Measurements from ENCODE around the gene MESD.

Gene MESD

DNA sequence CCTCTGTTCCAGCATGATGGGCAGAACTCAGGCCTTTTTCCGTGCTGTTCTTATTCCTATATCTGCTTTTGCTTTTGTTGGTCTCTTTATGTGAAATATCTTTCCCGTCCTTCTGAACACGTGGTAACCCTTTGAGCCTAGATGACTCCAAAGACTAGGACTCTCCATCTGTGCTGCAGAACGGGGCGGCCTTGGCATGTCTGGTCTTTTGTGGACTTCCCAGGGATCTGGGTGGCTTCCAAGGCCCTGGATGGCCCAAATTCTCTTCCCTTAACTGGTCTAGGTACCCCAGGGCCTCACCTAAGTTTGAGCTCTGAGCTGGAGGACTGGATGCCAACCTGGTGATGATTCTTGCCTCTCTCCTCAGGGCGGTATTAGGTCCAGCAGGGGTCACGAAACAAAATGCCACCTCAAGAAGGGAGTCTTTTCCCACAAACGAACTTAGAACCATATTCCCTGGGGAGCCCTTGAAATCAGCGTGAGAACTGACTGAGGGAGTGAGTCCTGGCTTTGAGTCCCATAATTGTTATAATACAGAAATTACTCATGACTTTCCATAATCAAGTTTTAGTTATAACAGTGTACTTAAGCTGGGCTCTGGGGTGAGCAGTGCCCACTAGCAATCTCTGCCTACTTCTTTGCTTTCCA is 25.0 kb upstream of the MESD start:
- no peak for DNase-seq

DNA sequence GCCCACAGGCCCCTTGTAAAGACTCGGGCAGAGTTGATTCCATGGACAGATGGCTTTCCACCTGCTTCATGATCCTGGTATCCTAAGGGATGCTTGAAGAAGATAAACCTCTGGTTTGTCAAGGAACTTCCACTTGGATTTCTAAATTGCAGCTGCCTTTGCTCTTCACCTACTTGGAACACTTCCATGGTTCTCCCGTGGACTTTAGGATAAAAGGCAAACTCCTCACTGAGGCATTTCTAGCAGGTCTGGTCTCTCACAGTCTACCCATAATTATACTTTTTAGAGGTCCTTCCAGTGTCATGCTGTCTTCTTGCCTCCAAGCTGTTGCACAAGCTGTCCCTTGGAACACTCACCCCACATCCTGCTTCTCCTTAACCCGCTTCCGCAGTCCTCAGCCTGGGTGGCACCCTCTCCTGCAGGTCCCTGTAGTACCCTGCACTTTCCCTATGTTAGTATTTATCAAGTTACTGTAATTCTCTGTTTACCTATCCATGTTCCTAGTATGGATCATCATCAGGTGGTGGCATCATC is 23.8 kb upstream of the MESD start:
- DNase-seq: no peak

DNA sequence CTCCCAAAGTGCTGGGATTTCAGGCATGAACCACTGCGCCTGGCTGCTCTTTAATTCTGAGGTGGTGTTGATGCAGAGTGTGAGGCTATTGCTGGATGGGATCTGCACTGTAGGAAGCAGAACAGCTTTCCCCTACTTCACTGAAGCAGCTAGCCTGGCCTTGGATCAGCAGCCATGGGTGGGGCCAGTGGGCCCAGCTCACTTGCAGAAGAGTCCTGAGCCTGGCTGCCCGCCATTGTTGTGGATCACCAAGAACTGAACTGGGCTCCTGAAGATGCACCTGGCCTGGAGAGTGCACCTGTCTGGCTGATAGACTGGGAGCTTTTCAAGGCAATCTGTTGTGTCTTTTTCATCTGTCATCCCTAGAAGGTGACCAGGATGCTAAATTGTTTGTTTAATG is 23.0 kb upstream of the MESD start:
- no peak for DNase-seq

DNA sequence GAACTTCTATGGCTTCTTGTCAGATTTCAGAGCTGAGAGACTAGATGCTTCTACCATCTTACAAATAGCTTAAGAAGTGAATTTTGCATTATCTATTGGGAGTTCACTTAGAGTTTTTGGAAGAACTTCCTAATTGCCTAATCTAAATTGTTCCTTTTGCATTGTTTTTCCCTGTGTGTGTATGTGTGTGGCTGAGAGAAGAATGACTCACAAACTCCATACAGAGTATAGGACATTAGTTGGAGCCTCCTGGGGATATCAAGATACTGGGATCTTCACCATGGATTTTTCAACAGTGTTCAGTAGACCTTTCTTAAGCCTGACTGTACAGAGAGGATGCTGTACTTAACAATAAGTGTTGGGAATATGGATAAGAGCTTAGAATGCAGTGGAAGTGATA is 22.0 kb upstream of the MESD start:
- DNase-seq: no peak

DNA sequence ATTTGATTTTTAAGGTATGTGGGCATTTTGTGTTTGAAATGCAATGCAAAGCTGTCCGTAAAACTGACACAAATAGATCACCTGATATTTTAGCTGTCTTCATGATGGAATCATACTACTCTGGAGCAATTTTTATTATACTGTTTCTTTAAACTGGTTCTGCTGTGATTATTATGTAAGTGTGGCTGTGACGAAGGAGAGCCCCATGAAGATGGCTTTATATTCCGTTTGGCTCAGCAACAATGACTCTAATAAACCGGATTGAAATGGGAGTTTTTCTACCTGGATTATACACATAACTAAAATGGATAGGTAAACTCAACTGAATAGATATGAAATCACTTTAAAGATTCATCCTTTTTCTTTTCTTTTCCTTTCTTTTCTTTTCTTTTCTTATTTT is 20.5 kb upstream of the MESD start:
- no peak for DNase-seq

DNA sequence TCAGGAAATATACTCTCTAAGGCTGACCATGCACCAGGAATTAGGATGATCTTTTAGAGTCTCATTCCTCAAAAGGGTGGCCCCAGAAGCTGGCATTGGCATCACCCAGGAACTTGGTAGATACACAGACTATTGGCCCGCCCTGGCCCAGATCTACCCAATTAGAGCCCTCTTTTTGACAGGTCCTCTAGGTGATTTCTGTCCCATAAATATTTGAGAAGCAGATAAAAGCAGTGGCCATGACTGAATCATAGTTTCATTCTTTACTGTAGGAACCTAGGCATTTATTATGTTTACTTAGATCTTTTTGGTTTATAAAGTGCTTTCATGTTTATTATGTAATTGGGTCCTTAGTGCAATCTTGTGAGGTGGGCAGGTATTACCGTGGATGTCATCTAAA is 18.7 kb upstream of the MESD start:
- no peak for DNase-seq

DNA sequence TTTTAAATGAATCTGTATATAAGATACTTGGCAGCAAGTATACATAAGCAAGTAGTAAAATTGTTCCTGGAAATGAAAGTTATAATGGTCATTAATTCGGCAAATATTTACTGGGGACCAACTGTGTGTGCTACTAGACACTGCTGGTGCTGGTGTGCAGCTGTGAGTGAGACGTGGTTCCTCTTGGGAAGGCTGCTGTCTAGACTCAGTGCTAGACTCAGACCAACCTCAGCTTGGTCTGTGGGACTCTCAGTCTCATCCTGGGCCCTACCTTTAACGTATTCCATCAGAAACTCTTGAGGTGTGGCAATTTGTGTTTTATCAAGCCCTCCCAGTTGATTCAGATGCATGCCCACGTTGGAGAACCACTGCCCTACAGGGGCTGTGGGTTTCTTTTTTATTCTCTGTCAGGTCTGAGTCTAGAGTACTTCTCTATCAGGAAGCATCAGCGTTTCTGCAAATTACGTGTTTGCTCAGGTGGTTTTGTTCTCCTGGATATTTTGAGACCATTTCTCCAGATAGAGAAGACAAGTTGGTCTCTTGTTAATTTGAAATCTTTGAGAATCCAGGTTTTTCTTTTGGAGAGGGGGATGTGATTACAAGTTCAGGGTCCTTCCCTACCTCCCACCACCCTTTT is 17.9 kb upstream of the MESD start:
- DNase-seq: no peak

DNA sequence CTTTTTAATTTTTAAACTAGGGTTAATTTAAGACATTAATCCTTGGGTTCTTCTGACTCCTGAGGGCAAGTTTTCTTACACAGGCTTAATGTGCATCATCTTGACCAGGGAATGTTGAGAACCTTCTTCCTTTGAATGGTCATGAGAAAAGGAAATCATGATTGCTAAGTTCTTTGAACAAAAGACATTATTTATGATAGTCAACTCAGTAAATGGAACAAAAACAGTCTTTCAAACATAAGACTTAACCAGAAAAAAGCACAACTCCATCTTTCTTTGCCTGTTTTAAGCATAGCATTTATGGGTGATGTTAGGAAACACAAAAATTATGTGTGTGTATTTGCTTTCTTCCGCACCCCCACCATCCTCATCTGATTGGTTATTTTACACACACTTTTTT is 16.5 kb upstream of the MESD start:
- no peak for DNase-seq

DNA sequence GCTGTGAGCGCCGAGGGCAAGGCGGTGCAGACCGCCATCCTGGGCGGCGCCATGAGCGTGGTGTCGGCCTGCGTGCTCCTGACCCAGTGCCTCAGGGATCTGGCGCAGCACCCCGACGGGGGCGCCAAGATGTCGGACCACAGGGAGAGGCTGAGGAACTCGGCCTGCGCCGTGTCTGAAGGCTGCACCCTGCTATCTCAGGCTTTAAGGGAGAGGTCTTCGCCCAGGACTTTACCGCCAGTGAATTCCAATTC is 13.4 kb upstream of the MESD start:
- no peak for DNase-seq

DNA sequence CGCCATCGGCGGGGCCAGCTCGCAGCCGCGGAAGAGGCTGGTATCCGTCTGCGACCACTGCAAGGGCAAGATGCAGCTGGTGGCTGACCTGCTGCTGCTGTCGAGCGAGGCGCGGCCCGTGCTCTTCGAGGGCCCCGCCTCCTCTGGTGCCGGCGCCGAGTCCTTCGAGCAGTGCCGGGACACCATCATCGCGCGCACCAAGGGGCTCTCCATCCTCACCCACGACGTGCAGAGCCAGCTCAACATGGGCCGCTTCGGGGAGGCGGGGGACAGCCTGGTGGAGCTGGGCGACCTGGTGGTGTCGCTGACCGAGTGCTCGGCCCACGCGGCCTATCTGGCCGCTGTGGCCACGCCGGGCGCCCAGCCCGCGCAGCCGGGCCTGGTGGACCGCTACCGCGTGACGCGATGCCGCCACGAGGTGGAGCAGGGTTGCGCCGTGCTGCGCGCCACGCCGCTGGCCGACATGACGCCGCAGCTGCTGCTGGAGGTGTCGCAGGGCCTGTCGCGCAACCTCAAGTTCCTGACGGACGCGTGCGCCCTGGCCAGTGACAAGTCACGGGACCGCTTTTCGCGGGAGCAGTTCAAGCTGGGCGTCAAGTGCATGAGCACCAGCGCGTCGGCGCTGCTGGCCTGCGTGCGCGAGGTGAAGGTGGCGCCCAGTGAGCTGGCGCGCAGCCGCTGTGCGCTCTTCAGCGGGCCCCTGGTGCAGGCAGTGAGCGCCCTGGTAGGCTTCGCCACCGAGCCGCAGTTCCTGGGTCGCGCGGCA is 12.9 kb upstream of the MESD start:
- DNase-seq: no peak

DNA sequence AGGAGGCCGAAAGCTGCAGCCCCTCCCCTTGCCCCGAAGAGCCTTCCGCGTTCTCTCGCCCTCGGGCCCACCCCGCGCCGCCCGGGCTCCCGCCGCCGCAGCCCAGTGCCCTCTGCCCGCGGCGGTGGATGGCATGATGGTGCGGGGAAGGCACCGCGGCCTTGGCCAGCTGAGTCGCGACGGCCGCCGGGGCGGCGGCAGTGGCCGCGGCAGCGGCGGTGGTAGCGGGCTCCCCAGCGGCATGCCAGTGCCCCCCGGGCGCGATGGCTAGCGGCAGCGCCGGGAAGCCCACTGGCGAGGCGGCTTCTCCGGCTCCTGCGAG is 12.4 kb upstream of the MESD start:
- no peak for DNase-seq

DNA sequence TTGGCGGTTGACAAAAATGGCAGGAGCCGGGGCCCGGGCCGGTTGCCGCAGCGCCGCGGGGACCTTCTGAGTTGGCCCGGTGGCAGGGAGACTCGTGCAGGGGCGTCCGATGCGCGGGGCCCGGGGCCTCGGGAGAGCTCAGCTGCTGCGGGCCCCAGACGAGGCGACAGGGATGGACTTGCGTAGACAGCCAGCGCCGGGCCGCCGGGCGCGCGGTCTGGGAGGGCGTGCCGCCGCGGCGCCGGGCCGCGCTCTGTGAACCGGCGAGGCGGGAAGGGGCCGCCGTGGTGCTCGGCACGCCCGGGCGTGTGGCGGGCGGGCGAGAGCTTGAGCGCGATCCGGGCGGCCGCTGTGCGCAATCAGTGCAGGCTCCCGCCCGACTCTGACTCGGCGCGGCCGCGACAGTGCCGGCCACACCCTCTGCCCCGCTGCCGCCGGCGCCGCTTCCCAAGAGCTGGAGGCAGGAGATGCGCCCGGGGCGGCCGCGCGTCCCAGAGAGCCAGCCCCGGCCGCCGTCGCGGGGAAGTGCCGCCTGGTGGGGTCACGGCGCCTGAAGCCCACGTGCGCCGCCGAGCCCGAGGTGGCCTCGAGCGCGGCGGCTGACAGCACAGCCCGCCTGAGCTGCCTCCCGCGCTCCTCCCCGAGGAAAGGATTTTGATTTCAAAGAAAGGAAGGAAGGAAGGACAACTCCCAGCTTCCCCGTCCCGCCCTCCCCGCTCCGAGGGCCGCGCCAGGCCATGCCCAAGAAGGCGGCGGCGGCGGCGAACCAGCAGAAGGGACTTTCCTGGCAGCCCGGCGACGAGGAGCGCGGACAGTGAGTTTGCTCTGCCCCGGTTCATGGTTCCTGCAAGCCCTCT is 11.8 kb upstream of the MESD start:
- DNase-seq: peak; percentile 20

DNA sequence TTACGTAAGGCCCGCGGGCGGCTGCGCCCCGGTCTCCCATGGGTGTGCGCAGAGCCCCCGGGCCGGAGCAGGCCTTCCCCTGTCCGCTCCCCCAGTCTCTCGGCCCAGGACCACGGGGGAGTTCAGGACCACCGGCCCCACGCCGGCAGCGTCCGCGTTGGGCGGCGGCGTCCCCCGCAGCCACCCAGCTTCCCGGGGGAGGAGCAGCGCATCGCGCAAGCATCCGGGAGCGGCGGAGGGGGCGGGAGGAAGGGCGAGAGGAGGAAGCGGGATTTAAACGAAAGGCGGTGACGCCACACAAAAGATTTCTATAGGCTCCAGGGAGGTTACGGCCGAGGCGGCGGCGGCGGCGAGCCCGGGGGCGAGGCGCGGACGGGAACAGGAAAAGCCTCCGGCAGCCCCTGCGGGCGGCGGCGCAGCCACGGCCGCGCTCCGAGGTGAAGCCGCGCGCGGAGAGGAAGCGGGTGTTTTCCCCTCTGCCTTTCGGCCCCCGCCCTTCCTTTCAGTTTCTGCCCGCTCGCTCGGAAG is 11.1 kb upstream of the MESD start, which contains the start of gene TLNRD1:
TLNRD1 (plus strand) TSS at position 300 of the 528 bp plus-strand sequence. CDS start 1,349 bp downstream, outside the sequence.
- peak; percentile 70 for DNase-seq

DNA sequence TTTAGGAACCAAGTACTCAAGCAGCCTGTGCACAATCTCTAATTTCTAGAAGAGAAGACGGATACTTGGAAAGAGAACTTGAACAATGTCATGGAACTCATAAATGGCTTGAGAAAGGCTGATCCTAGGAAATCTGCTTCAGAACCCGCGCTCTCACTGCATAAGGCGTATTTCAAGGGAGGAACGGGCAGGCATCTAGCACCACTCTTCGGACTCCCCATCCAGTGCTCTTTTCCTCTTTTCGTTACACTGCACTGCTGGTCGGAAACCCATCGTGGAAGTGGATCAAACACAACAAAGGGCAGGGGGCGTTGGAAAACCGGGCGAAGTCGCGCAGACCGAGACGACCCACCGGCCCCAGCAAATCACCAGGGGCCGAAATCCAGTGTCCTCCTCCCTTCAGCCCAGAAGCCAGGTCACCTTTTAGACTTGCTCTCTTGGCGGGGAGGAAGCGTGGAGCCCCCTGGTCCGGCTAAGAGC is 10.6 kb upstream of the MESD start:
- DNase-seq: no peak

DNA sequence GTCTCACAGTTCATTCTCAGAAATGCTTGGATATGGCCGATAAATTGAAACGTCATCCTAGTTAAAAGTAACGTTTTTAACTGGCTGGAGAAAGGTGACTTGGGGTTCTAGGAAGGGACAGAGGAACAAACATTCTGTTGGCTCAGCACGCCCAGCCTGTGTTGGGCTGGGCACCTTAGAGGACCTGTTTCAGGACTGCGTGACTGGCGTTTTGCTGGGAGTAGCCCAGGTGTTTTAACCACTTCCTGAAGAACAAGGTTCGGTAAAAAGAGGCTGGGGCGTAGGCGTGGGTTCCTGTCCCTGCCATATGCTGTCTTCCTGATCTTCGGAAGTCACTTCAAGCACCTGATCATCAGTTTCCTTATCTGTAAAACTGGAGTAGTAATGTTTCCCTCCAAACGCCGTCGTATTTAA is 10.0 kb upstream of the MESD start:
- peak; percentile 19 for DNase-seq

DNA sequence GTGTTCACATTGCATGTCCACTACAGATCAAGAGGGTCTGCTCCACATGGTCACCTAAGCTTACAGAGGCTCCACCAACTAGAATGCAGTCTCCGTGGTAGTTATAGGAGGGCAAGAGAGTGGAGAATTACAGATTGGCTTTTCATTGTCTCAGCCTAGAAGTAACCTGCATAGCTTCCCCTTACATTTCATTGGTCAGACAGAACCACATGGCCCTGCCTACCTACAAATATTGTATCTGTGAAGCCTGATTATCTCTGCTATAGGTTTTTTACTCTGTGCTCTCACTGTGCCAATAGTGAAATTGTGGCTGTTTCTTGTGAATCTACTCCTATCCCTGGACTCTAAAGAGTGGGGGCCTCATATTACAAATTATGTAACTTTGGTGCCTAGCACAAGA is 8.6 kb upstream of the MESD start:
- no peak for DNase-seq

DNA sequence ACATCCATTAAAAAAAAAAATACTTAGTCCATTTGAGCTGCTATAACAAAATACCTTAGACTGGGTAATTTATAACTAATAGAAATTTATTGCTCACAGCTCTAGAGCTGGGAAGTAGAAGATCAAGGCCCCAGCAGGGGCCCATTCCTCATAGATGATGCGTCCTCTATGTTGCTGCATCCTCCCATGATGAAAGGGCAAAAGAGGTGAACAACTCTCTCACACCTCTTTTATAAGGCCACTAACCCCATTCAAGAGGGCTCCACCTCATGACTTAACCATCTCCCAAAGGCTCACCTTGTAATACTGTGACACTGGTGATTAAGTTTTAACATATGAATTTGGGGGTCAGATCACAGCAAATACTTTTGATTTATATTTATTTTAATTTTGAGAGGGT is 8.1 kb upstream of the MESD start:
- no peak for DNase-seq

DNA sequence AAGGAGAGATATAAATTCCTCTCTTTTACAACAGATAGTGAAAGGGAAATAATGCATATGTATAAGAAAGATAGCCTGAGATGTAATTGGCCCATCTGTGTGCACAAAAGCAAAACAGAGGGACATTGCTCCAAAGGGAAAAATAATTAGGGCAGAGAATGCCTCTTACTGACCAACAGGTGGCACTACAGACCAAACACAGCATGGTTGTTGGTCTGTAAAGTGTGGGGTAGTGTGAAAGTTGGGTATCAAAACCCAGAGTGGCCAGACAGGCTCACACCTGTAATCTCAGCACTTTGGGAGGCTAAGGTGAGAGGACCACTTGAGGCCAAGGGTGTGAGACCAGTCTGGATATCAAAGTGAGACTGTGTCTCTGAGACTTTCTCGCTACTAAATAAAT is 6.6 kb upstream of the MESD start:
- DNase-seq: no peak

DNA sequence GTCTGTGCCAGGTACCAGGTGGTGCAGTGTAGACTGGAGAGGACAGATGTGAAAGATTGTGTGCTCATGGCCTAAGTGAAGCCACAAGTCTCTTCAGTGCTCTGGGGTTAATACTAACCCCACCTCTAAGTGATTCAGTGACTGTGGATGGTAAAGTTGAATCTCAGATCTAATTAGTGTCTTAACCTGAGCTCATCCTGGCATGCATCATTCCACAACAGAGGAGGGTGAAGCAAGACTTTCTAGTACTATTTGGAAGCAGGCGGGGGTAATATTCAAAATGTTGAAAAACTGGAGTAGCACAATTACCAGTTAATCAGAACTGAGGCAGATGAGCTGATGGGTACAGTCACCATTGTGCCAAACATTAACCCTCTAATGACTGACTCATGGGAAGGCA is 2.8 kb upstream of the MESD start:
- no peak for DNase-seq

DNA sequence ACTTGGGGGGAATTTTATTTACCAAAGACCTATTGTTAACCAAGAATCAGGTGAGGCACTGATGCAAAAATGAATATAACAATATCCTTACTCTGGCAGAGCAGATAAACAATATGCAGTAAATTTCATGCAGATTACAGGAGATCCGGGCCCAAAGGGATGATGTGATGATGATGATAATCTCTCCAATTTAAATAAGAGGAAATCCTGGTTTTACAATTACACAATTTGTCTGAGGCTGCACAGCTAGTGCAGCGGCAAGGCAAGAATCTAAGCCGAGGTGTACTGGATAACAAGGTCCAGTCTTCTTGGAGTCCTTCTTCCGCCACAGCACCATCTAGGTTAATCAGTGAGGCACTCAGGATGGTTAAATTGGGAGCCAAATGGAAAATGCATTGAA is 2.4 kb upstream of the MESD start:
- no peak for DNase-seq

DNA sequence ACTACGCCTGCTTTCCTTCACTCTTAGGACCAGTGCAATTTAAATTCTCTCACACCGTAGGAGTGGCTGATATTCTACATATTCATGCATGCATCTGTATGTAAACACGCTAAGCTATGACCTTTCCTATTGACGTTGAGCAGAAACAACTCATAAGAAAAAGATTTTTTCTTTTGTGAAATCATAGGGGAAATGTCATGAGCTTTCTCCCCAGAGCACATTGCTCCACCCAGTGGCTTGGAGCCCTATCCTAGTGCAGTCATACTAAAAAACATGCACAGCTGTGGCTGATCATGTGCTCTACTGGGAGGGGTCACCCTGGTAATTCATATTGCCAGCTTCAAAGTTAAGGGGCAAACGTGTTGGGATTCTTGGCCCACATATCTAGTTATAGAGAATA is 1.8 kb upstream of the MESD start:
- DNase-seq: no peak

DNA sequence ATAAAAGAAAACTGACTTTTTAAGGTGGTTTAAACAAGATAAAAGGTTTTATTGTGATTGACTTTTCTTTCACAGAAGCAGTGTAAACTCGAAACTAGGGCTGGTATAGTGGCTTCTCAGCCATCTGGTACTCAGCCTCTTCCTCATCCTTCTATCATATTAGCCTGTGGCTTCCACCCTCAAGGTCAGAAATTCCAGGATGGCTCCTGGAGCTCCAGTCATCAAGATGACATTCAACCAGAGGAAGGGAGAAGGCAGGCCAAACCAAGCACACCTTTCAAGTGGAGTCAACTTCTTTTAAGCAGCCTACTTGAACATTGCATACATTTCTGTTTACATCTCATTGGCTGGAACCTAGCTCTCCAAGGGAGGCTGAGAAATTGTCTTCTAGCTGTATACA is 1.3 kb upstream of the MESD start:
- no peak for DNase-seq

DNA sequence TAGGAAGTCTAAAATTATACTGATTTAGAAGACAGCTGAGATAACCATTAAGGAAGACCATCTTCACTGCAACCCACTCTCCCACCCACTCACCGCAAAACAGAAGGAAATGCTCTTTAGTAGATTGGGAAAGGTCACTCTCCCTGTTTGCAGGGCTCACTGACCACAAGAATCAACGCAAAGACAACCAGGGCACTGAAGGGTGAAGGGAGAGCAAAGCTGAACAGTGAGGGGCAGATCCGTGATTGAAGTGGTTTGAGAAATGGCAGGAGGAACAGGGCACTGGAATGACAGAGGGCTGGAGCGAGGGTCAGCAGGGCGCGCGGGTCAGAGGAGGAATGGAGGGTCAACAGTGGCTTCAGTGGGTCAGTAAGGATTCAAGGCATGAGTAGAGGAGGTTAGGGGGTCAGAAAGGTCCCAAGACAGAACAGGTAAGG is 520 bp downstream of the MESD start:
- no peak for DNase-seq
